ENCODE results near the gene TRIO. TPM values are rescaled to one million over a fixed set of nuclear protein-coding genes. Genes with fewer than 3 reads are reported as not detected.

The TRIO gene
- total and polyA plus RNA-seq, 2 of the 8 experiments (the other 6 are each of a cell fraction or from before 2014, with no cell fraction given) = 35.1 to 69.1 TPM

DNA sequence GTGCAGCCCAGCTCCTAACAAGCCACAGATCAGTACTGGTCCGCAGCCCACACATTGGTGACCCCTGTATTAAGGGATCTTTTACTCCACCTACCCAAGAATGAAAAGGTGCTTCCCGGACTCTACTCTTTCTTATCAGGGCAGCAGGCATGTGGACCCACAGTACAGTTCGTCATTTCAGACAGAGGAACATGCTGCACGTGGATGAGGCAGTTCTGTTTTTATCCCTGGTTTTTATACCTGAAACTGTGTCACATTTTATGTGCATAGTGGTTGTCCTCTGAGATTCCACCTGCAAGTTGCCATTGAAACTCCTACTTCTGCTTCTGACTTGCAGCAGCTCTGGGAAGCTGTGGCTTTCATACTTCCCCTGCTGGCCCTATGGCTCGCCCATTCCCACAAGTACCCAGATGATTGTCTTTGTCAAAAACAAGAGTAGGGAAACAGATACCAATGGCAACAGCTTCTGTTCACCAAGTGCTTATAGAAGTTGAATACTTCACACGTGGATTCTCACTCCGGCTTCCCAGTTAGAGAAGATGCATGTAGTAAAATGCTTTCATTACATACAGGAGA is 208.0 kb downstream of the TRIO start:
- Histone ChIP-seq H4K20me1 (replicated peaks in 1 of 2; ENCODE audit: control insufficient read depth in 1 of 2, insufficient read depth in 2 of 2, low read length in 2 of 2) (peaks cover 2 to 9% of the 10 kb centered on the region in 2 experiments), H3K36me3 (ENCODE audit: control insufficient read depth in 2 of 4, insufficient read depth in 4 of 4, low read length in 3 of 4) (peaks cover 0 to 4% (median 3%) of the 10 kb centered on the region in 4 experiments; a peak in 4 of 8 replicates)
- TF ChIP-seq HDAC6 (IDR thresholded peaks at IDR 0.05; ENCODE audit: low read depth, low read length) (no peak), GABPA (IDR thresholded peaks at IDR 0.05; ENCODE audit: borderline replicate concordance, insufficient read depth, low read length) (no peak), JUN (IDR thresholded peaks at IDR 0.05; ENCODE audit: low read depth, low read length) (no peak), CTBP2 (IDR thresholded peaks at IDR 0.05; ENCODE audit: borderline replicate concordance, insufficient read depth, insufficient read length, low read length) (no peak), SP4 (IDR thresholded peaks at IDR 0.05; ENCODE audit: low read length) (no peak), EGR1 (IDR thresholded peaks at IDR 0.05; ENCODE audit: borderline replicate concordance, low read depth, low read length) (no peak), SIRT6 (IDR thresholded peaks at IDR 0.05; ENCODE audit: low read length) (no peak), POLR2AphosphoS5 (IDR thresholded peaks at IDR 0.05; ENCODE audit: low read depth, low read length) (no peak), EZH2 (IDR thresholded peaks at IDR 0.05; ENCODE audit: low read depth, low read length, severe bottlenecking) (no peak), CREB1 (IDR thresholded peaks at IDR 0.05) (no peak), SRF (IDR thresholded peaks at IDR 0.05; ENCODE audit: low read depth, low read length) (no peak), KDM4A (IDR thresholded peaks at IDR 0.05; ENCODE audit: low read depth, low read length, severe bottlenecking) (no peak)
- TF ChIP-seq, protein P1, sequence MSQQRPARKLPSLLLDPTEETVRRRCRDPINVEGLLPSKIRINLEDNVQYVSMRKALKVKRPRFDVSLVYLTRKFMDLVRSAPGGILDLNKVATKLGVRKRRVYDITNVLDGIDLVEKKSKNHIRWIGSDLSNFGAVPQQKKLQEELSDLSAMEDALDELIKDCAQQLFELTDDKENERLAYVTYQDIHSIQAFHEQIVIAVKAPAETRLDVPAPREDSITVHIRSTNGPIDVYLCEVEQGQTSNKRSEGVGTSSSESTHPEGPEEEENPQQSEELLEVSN (IDR thresholded peaks at IDR 0.05) = no peak

More for the DNA sequence above, 208.0 kb downstream of the TRIO start:
- no peak overlapping the region for H3K27ac ChIP-seq (ENCODE audit: low read depth, low read length)
- peaks cover 4% of the 10 kb centered on the region; the same call in 1 of the 2 replicates for H3K79me1 ChIP-seq (ENCODE audit: low read depth, low read length)
- no peak overlapping the region for H3K4me2 ChIP-seq (ENCODE audit: insufficient read depth in 1 of 2, low read depth in 2 of 2, low read length in 2 of 2)
- DNase-seq (ENCODE audit: low read depth in 1 of 2, low spot score in 2 of 2) = no peak
- H3K9ac ChIP-seq (replicated peaks in 1 of 4; ENCODE audit: extremely low read depth in 1 of 4, low read depth in 3 of 4, low read length in 3 of 4) = no peak overlapping the region
- 88% methylated on average over 7 of the region's 7 CpGs; no CpG with 5 or more reads in 1 of the 2 experiments for WGBS, 2 experiments (ENCODE audit: extremely low coverage in 1 of 2, insufficient coverage in 1 of 2, insufficient read length in 1 of 2, insufficient replicate concordance in 2 of 2, low coverage in 1 of 2, low lambda C conversion rate in 2 of 2, missing lambda C conversion rate in 1 of 2)
- H3K18ac ChIP-seq (ENCODE audit: extremely low read depth, low read length) = no peak overlapping the region
- no peak overlapping the region for H2AK5ac ChIP-seq (ENCODE audit: low read depth, low read length)
- H2BK12ac ChIP-seq (ENCODE audit: low read depth, low read length) = no peak overlapping the region
- no peak overlapping the region for H2BK5ac ChIP-seq (ENCODE audit: low read depth, low read length)
- no peaks in the 10 kb centered on the region for H3K9me3 ChIP-seq (ENCODE audit: insufficient read depth in 2 of 2, low read depth in 1 of 2, low read length in 1 of 2)
- H2BK15ac ChIP-seq (ENCODE audit: low read length) = no peak overlapping the region
- H3K14ac ChIP-seq (ENCODE audit: insufficient read length) = no peak overlapping the region
- ChIA-PET POLR2A (ENCODE audit: partially characterized antibody) (interaction anchor here (1.4 kb wide), 1 partner anchor 22 kb away, joined by 3 read pairs; no protein-coding TSS in a partner anchor), CTCF (ENCODE audit: partially characterized antibody) (interaction anchor here (0.5 to 3.2 kb wide), 35 partner anchors 9 to 366 kb away, joined by 3 to 45 read pairs (median 5); no protein-coding TSS in a partner anchor)
- H3K27me3 ChIP-seq (replicated peaks in 1 of 4; ENCODE audit: control insufficient read depth in 3 of 4, extremely low read depth in 1 of 4, insufficient read depth in 3 of 4, low read length in 3 of 4) = no peaks in the 10 kb centered on the region
- H3K4ac ChIP-seq (replicated peaks; ENCODE audit: insufficient read length, low read depth, low read length) = no peak overlapping the region
- H4K91ac ChIP-seq (replicated peaks; ENCODE audit: insufficient read length, low read length) = no peak overlapping the region
- H4K8ac ChIP-seq (ENCODE audit: extremely low read depth, insufficient read depth, low read length) = no peak overlapping the region
- no peak overlapping the region for H2BK120ac ChIP-seq (replicated peaks; ENCODE audit: low read depth, low read length)
- no peak for FAIRE-seq
- H4K5ac ChIP-seq (ENCODE audit: insufficient read length, low read depth, low read length) = no peak overlapping the region
- no peak overlapping the region for H3K4me3 ChIP-seq (ENCODE audit: extremely low read depth in 1 of 4, insufficient read depth in 2 of 4, low read depth in 3 of 4, low read length in 4 of 4)
- no peak overlapping the region for H2AFZ ChIP-seq (ENCODE audit: low read length)
- H3K23ac ChIP-seq (ENCODE audit: insufficient read length) = no peak overlapping the region
- no peak overlapping the region for H2BK20ac ChIP-seq (ENCODE audit: low read length)
- H3K56ac ChIP-seq (replicated peaks; ENCODE audit: insufficient read length, low read depth, low read length) = no peak overlapping the region
- peaks cover 6 to 11% of the 10 kb centered on the region in 2 experiments; a peak in 2 of 4 replicates for H3K79me2 ChIP-seq (ENCODE audit: control insufficient read depth in 1 of 2, insufficient read depth in 2 of 2, low read length in 2 of 2)
- H3K23me2 ChIP-seq (ENCODE audit: low read depth, low read length) = no peaks in the 10 kb centered on the region
- no peaks in the 10 kb centered on the region; a peak in 1 of 7 replicates for H3K4me1 ChIP-seq (replicated peaks in 1 of 4; ENCODE audit: control insufficient read depth in 3 of 4, insufficient read depth in 4 of 4, low read length in 3 of 4)
